GM18867 (cell line): Measurements from ENCODE around the gene SLC12A7.
"Not testable (repeated sequence)": the region's sequence is repeated elsewhere in the genome, so short reads cannot be mapped to it uniquely, and the experiment has no call there.

ENCODE experiments used
- ATAC-seq: cut with Tn5 transposase; IDR thresholded peaks from one replicate; pipeline ENCODE4 v1.9.1; 2021; ENCODE audit warnings: mild to moderate bottlenecking, moderate library complexity; ENCODE audit not compliant: unreplicated experiment

The SLC12A7 gene

DNA sequence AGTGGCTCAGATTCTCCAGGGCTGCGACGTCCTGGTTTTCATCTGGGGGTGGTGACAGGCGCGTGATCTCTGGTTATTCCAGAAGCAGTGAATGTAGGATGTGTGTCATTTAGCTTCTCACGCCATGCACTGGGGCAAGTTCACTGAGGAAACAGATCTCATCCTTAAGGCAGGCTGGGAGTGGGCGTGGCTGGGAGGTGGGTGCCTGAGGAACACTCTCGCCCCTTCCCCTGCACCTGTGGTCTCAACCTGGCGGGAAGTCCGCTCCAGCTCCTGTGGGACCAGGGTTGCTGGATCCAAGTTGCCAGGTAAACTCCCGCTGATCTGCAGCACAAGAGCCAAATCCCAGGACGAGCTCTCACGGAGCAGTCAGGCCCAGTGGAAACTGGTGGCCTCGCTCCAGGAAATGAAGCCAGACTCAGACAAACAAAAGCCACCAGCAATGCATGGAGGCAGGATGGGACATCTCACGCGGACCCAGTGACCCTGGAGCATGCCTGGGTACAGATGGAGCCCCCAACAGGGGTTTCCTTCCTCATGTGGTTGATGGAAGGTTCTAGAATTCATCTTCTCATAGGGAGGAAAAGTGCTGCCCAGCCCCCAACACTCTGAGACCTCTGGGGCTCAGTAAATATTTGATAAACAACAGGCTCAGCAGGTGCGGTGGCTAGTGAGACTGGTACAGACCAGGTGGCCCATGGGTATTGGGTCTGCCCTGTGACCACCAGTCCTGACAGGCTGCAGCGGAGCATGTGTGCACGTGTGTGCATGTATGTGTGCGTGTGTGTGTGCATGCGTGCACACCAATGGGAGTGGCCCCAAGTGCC lies 16.3 kb upstream of the SLC12A7 start:
- ATAC-seq = no peak

DNA sequence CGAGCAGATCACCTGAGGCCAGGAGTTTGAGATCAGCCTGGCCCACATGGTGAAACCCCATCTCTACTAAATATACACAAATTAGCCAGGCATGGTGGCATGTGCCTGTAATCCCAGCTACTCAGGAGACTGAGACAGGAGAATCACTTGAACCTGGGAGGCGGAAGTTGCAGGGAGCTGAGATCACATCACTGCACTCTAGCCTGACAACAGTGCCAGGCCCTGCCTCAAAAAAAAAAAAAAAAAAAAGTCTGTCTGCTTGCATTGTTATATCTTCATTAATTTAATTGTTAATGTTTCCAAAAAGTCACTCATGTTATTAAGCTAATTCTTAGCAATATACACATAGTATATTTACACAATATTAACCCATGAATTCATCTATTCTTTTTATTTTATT lies 13.8 kb upstream of the SLC12A7 start:
- ATAC-seq = not testable (repeated sequence)

DNA sequence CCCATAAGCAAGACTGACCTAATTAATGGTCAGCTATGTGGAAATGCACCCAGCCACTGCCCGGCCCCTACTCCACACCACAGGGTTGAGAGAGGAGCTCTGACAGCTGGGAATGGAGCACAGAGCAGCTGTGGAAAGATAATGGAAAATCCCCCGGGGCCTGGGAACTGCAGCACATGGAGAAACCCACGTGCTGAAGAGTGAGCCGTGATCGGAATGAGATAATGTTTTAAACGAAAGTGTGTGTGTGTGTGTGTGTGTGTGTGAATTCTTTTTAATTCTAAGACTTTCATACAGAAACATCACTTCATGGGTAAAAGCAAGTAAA lies 13.1 kb upstream of the SLC12A7 start:
- ATAC-seq = no peak

DNA sequence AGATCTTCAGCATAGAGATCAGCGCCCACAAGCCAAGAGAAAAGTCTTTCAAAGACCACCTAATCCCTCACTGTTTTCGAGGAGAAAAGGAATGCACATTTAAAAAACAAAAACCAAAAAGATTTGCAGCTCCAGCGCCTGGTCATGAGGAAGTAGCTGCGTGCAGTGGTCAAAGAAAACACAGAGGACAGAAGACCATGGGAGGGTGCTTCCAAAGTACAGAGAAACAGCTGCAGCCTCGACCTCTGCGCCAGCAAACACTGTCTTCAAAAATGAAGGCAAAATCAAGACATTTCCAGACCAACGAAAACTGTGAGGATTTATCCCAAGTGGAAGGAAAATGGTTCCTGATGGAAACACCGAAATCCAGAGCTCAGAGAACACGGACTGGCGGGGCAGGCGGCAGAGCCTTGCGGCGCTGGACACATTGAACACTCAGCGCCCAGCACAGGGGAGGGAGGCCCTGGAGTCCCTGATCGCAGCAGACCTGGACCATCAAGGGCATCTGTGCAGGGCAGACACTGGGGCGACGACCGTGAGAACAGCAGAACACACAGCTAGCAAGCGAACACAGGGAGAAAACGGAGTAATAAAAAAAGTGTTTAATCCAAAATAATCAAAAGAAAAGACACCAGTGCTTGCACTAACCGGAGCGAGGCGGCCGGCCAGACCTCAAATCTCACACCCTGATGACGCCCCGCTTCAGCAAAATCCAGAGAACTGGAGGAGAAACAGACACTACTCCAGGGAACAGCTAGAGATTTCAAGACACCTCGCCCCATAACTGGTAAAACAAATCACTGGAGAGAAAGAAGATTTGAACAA lies 12.6 kb upstream of the SLC12A7 start:
- ATAC-seq = no peak

DNA sequence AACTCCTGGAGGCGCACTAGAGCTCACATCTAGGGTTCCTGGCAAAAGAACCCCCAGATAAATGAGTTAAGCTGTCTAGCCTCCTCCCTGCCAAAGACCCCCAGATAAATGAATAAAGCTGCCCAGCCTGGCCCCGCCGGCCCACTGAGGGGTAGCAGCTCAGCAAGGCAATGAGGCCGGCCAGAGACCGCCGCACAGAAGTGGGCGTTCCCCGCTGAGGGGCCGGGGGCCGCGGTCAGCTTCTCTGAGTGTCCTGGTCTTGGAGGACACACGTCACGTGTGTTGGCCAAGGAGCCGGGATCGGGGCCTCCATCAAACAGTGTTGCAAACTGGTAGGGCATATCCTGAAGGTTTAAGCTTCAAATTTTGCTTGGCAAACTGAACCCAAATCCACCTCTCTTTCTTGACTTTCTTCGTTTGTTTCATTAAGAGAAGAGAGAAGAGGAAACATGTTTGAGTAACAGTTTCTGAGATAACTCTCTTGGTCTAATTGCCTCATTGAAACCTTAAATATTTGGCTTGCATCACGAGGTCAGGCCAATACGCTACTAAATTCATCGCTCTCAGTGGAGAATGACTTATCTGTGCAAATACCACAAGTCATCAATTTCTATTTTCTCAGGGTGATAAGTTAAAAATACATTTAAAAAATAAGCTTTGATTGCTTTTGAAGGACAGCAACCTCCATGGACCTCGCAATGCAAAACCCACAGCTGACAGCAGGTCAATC lies 11.7 kb upstream of the SLC12A7 start:
- no peak for ATAC-seq

DNA sequence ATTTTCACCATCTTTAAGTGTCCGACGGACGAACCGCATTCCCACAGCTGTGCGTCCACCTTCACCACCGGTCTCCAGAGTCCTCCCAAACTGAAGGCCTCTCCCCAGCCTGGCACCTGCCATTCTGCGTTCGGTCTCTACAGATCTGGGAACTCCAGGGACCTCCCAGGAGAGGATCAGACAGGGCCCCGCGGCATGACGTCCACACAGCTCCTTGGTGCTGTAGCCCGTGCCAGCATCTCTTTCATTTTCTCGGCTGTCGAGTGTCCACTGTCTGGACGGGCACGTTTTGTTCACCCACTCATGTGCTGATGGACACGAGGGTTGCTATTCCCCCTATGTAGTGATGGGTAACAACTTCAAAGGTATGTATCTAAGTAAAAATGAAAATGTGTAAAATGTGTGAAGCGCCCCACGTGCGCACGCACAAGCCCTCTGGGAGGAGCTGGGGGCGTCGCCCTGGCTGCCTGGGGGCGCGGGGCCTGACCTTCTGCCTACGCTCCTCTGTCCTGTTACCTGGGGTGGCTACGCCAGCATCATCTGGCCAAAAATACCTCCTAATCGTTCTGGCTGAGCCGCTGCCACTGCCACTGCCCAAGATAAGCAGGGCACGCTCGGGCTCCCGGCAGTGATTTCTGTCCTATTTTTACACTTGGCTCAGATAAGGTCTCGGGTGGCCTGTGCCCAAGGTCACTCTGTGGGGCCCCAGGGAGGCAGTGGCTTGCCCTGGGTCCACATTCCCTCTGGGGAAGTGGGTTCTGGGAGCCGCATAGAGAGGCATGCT lies 10.8 kb upstream of the SLC12A7 start:
- no peak for ATAC-seq

DNA sequence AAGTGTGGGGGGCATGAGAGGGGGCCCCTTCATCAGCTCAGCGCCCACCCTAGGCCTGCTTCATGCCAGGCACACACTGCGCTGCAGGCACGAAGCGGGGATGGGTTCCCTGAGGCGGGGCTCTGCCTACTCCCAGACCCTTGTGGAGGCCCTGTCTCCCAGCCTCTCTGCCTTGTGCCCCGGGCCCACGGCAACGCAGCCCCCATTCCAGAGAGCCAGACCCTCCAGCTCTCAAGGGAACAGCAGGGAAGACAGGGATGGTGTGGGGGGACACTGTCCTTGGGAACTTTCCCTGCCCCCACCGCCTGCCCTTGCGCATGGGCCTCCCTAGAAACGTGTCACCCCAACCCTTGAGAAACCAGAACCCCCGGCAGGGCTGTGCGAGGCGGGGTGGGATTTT lies 10.0 kb upstream of the SLC12A7 start:
- no peak for ATAC-seq

DNA sequence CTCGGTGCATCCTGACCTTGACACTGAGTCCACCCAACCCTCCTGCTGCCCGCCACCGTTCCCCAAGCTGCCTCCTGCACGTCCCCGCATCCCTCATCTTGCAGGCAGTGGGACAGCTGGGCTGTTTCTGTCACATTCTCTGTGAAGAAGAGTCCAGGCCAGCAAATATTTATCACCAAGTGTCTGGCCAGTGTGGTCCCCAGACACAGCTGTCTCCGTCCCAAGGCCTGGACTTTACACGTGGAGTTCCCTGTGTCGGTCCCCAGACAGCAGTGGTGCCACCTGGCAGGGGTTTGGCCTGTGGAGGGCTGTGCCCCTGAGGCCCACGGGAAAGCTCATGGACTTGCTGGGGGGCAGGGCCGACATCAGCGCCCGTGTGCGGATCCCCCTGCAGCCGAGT lies 9.2 kb upstream of the SLC12A7 start:
- no peak for ATAC-seq

DNA sequence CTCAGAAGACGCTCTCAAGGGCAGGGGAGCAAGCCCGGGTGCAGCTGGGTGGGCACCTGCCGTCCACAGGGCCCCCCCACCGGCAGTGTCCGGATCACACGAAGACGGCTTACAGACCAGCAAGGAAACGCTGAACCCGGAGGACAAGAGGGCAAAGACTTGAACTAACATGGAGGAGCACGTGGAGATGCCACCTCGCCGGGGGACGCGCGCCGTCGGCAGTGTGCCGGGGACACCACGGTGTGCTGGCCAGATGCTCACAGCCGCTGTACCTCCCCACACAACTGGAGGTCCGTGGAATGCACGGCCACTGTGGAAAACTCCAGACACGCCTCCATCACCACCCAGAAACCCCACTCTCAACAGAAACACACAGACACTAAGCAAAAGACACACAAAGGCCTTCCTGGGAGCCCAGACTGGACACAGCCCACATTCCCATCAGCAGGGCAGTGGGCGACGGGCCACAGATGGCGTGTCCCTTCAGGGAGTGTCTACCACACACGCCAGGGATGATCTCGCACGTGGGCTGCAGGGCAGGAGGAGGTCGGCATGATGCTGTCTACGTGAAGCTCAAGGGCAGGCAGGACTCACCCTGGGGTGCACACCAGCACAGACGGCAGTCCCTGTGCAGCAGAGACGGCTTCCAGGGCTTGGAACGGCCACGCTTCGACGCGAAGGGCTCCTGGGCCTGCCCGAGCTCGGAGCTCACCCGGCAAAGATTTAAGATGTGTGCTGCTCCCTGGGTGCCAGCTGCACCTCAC lies 8.6 kb upstream of the SLC12A7 start:
- no peak for ATAC-seq

DNA sequence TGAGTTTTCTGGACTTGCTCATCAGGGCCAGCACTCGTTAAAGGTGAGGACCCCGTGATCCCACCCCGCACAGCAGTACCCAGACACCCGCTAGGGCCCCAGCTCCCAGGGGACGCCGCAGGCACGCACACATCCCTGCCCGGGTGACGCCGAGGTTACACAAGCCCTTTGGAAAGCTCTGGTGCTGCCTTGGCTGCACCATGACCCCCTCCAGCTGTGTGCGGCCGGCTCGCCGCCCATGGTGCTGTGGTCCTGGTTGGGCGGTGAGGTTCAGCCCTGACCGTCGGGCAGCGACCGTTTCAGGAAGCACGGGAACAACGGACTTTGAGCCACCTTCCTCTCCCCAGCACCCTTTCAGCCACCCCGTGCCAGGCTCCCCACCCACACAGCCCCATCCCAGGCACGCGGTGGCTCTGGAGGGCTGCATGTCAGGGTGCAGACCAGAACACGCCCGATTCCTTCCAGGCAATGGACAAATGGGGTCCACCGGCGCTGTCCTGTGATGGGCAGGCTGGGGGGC lies 7.5 kb upstream of the SLC12A7 start:
- no peak for ATAC-seq

DNA sequence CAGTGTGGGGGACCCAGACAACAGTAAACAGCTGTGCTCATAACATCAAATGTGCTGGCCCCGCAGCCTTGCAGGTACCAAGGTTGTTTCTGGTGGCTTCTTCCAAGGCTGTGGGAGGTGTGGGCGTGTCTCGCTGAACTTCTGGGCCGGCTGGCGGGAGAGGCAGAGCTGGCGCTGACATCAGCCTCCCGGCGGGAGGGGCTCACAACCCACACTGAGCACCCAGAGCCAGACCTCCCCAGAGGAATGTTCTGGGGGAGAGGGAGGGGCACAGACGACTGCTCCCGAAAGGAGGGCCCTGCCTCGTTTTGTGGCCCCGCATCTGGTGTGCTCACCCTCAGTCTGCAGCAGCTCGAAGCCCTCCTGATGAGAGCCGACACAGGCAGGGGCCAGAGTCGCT lies 6.9 kb upstream of the SLC12A7 start:
- ATAC-seq = no peak

DNA sequence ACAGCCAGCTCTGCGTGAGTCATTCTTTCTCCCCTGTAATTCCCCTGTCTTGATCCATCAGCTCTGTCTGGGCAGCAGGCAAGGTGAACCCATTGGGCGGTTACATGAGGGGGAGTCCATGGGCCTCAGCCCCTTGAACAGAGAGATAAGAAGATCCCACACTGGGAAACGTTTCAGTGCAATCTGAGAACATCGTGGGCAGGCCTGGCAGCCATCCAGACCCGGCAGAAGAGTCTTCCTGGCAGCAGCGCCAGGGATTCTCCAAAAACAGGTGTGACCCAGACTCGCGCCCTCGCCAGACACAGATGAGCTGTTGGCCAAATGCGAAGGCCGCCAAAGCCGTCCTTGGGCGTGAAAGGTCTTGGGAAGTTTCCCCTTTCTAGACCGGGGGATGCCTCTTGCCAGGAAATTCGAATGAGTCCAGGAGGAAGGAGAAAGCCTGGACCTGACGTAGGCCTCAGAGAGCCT lies 6.4 kb upstream of the SLC12A7 start:
- ATAC-seq = no peak

DNA sequence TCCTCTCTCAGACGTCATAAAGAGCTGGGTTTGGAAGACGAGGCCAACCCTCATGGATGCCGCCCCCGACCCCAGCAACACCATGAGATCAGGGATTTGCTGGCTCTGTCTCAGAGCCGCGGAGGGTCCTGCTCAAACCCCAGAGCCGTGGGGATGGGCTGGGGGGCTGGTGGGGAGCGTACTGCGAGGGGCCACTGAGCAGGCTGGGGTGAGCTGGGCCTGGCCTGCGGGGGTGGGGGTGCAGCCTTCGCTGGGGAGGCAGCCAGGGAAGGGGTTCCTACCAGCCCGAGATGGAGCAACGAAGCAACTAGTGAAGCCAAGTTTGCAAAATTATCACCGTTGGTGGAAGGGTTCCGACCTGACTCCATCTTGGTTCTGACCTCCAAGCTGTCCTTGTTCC lies 5.1 kb upstream of the SLC12A7 start:
- ATAC-seq = no peak

DNA sequence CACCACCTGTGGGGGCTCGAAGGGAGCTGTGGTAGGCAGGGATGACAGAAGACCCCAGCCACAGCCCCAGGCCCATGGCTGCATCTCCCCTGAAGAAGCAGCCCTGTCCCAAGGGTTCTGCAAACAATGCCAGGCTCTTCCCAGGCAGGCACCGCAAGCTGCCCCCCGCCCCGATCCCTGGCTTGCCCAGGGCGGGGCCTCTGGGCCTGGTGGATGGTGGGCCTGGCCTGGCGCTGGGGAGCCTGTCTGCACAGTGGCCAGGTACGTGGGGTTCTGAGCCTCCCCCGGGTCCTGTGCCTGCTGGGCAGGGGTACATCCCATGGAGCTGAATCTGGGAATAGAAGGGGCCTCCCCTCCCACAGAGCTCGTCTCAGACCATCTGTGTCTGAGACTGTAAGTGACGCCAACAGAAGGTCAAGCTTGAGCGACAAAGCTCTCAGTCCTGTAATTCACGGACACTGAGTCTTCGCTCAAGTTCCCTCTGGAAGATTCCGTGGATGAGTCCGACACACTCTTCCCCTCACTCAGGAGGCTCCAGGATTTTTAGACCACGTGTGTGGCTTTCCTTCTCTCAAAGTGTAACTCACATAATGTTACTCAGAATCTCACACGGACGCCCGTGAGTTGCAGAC lies 4.4 kb upstream of the SLC12A7 start:
- no peak for ATAC-seq

DNA sequence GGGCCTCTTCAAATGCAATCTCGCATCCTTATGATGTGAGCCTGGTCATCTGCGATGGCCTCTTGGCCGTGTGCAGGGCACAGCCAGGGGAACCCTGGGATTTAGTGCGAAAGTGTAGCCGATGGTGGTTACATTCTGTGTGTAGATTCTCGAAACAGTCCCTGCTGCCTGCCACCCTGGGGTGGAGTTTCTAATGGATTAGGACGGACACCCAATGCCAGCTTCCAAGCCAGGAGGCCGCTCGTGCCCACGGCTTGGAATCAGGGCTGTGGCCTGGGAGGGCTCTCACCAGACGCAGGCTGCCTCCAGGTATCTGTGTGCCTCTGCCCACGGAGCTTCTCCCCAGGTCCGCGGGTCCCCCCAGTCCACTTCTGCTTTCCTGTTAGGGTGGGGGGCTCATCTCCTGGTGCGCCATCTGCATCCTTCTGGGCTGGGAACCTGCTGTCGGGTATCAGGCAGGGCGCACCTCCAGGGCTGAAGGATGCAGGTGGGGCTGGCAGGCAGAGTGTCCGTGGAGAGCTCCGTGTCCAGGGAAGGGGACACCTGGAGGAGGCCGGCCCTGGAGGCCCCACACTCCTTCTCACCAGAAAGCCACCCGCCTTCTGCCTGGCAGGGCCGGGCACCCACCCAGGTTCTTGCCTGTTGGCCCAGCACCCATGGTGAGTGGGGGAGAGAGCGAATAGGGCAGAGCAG lies 3.4 kb upstream of the SLC12A7 start:
- no peak for ATAC-seq

DNA sequence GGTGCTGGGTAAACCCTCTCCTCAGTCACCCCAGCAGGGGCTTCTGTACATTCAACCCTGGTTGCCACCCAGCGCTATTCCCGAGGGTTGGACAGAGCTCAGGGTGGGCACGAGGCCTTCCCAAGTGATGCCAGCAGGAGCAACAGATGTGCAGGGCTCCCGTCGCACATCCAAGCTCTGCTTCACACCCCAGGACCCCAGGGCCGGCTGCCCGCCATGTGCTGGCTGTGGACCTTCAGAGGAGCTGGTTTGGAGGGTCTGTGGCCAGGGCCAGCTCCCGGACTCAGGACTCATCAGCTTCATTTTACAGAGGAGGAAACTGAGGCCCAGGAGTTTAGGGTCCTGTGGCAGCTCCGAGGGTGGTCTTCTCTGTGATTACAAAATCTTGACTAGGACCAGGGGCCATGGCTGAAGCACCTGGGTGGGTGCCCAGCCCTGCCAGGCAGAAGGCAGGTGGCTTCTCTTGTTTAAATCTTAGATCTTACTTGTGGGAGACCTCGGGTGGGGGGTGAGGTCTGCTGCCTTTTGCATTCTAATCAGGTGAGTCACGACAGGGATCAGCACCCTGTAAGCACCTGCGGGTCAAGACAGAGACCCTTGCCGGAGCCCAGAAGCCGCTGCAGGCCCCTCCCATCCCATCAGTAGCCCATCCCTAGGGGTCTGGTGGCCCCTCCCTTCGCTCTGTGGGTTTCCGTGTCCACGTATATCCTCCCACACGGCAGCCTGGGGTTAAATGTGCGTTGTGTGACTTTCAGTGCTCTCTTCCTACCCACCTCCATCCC lies 2.1 kb upstream of the SLC12A7 start:
- ATAC-seq = no peak

DNA sequence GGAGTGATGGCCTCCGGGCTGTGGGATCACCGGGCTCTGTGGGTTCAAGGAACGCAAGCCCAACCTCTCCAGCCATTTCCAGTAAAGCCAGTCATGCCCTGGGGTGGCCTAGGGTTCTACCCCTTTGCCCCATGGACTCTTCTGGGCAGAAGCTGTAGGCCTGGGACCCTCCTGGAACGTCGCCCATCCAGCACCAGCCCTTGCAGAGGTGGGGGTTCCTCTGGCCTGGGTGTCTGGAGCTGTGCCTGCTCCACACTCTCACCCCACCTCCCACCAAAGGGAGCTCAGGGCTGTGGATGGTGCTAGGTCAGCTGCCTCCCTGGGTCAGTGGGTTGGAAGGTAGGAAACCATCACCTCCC lies 1.4 kb upstream of the SLC12A7 start:
- ATAC-seq = no peak
